SU-DHL-6 (cell line): ENCODE results near the gene BFAR.
"Not testable (repeated sequence)": the region's sequence is repeated elsewhere in the genome, so short reads cannot be mapped to it uniquely, and the experiment has no call there.

Experiments
- H2AFZ ChIP-seq: fragments of 200-600 bp; sonication (generic); 2 replicates; pipeline ENCODE4 v1.6.1; 2014; ENCODE audit warnings: low read depth, mild to moderate bottlenecking, moderate library complexity, mixed read lengths, antibody characterized with exemption, low read length; ENCODE audit not compliant: severe bottlenecking
- H3F3A ChIP-seq: fragments of 200-600 bp; shearing (Covaris generic); 2 replicates; pipeline ENCODE4 v1.6.0; 2016; ENCODE audit warnings: antibody characterized with exemption, mild to moderate bottlenecking; ENCODE audit not compliant: insufficient read depth
- H3K27ac ChIP-seq: fragments of 200-600 bp; sonication (generic); 2 replicates; pipeline ENCODE4 v1.5.1; 2016; ENCODE audit warnings: low read depth, mild to moderate bottlenecking, low read length, moderate library complexity, mixed read lengths
- H3K27me3 ChIP-seq: fragments of 200-600 bp; sonication (generic), shearing (Covaris generic); 2 replicates; pipeline ENCODE4 v1.6.0; 2014; ENCODE audit warnings: mild to moderate bottlenecking, low read length
- H3K36me3 ChIP-seq: fragments of 200-600 bp; sonication (generic); 2 replicates; pipeline ENCODE4 v1.6.1; 2014; ENCODE audit warnings: mild to moderate bottlenecking, low read length, mixed read lengths
- H3K4me2 ChIP-seq: fragments of 300-600, 200-600 bp; shearing (Covaris generic), sonication (generic); 2 replicates; pipeline ENCODE4 v1.6.0; 2014; ENCODE audit warnings: low read length, low read depth, mild to moderate bottlenecking; ENCODE audit not compliant: poor library complexity, severe bottlenecking
- H3K4me3 ChIP-seq: fragments of 200-600 bp; sonication (generic); 2 replicates; pipeline ENCODE4 v1.5.1; 2014; ENCODE audit warnings: antibody characterized with exemption, low read length, mild to moderate bottlenecking, mixed read lengths; ENCODE audit not compliant: insufficient read depth, poor library complexity, severe bottlenecking
- H3K79me2 ChIP-seq: fragments of 200-600 bp; sonication (generic); 2 replicates; pipeline ENCODE4 v1.6.1; 2014; ENCODE audit warnings: mild to moderate bottlenecking, low read length, moderate library complexity; ENCODE audit not compliant: insufficient read depth
- H3K9ac ChIP-seq: fragments of 200-600 bp; sonication (generic); 2 replicates; pipeline ENCODE4 v1.7.0; 2014; ENCODE audit warnings: mild to moderate bottlenecking, low read length
- H3K9me2 ChIP-seq: fragments of 200-600 bp; sonication (generic); replicated peaks from 2 replicates; pipeline ENCODE4 v1.6.1; 2014; ENCODE audit warnings: low read length; ENCODE audit not compliant: insufficient read depth
- H3K9me3 ChIP-seq: fragments of 200-600 bp; sonication (generic); 2 replicates; pipeline ENCODE4 v1.6.1; 2014; ENCODE audit warnings: low read length, mixed read lengths; ENCODE audit not compliant: insufficient read depth
- H4K20me1 ChIP-seq: fragments of 200-600 bp; sonication (generic); 2 replicates; pipeline ENCODE4 v1.6.1; 2014; ENCODE audit warnings: low read depth, mild to moderate bottlenecking, antibody characterized with exemption, low read length, moderate library complexity, mixed read lengths
- CTCF ChIP-seq: fragments of 200-600 bp; sonication (generic); IDR thresholded peaks from one replicate; pipeline ENCODE4 v1.5.1; 2017; ENCODE audit warnings: antibody characterized with exemption, mild to moderate bottlenecking, low read length, moderate library complexity; ENCODE audit not compliant: insufficient read depth, poor library complexity, severe bottlenecking
- EZH2phosphoT487 ChIP-seq: fragments of 200-600 bp; sonication (generic), shearing (Covaris generic); conservative IDR thresholded peaks from 2 replicates; pipeline ENCODE4 v1.6.1; 2018; ENCODE audit warnings: mild to moderate bottlenecking, antibody characterized with exemption, low read length, moderate library complexity, mixed read lengths

Gene BFAR

GRCh38 chr16:14681115-14681514, 48.4 kb downstream of the BFAR start:
- Histone ChIP-seq H3K9ac (no peak overlapping the region), H3K4me3 (no peak overlapping the region)

DNA sequence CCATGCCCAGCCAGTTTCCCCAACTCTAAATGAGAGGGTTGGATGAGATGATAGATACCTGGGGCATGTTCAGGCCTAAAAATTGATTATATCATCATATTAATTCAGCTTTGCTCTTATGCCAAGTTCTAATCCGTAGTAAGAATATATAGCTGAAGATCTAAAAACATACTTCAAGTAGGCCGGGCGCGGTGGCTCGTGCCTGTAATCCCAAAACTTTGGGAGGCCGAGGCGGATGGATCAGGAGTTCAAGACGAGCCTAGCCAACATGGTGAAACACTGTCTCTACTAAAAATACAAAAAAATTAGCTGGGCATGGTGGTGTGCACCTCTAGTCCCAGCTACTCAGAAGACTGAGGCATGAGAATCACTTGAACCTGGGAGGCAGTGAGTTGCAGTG, 49.4 kb downstream of the BFAR start:
- H3K27ac ChIP-seq: no peak overlapping the region
- no peaks in the 10 kb centered on the region for H4K20me1 ChIP-seq
- no peaks in the 10 kb centered on the region for H3K36me3 ChIP-seq
- no peak for TF ChIP-seq CTCF
- TF ChIP-seq EZH2phosphoT487: no peak
- H3K79me2 ChIP-seq: no peaks in the 10 kb centered on the region
- H3K27me3 ChIP-seq: no peaks in the 10 kb centered on the region
- no peaks in the 10 kb centered on the region for H3K9me2 ChIP-seq
- H3F3A ChIP-seq: no peaks in the 10 kb centered on the region
- no peaks in the 10 kb centered on the region for H3K9me3 ChIP-seq
- no peak overlapping the region for H3K4me3 ChIP-seq
- H3K4me2 ChIP-seq: no peak overlapping the region
- no peak overlapping the region for H2AFZ ChIP-seq
- H3K9ac ChIP-seq: no peak overlapping the region

More at GRCh38 chr16:14681115-14681514, 48.4 kb downstream of the BFAR start:
- Histone ChIP-seq H3K79me2 (no peaks in the 10 kb centered on the region), H2AFZ (no peak overlapping the region), H4K20me1 (no peaks in the 10 kb centered on the region), H3K36me3 (no peaks in the 10 kb centered on the region), H3K4me2 (no peak overlapping the region), H3K9me3 (no peaks in the 10 kb centered on the region), H3F3A (no peaks in the 10 kb centered on the region), H3K27me3 (no peaks in the 10 kb centered on the region), H3K27ac (no peak overlapping the region), H3K9me2 (no peaks in the 10 kb centered on the region)
- TF ChIP-seq CTCF: no peak
- no peak for TF ChIP-seq EZH2phosphoT487

GRCh38 chr16:14685870-14686793, 53.4 kb downstream of the BFAR start:
- not testable (repeated sequence) for H2AFZ ChIP-seq, H3K27ac ChIP-seq, H3K4me2 ChIP-seq, H4K20me1 ChIP-seq, H3K9me3 ChIP-seq, H3F3A ChIP-seq, H3K9me2 ChIP-seq, H3K79me2 ChIP-seq, H3K27me3 ChIP-seq, H3K9ac ChIP-seq, H3K4me3 ChIP-seq, H3K36me3 ChIP-seq

GRCh38 chr16:14694129-14694528, 61.4 kb downstream of the BFAR start, which contains the start of gene PLA2G10:
Gene PLA2G10, minus strand, starts transcription at chr16:14694308. Its CDS starts 79 bp downstream, at chr16:14694229.
- not testable (repeated sequence) for H3K79me2 ChIP-seq

GRCh38 chr16:14701859-14702258, 69.1 kb downstream of the BFAR start:
- not testable (repeated sequence) for H4K20me1 ChIP-seq, H3K27me3 ChIP-seq, H3K4me3 ChIP-seq, H3K79me2 ChIP-seq, H3K36me3 ChIP-seq, H3K9me2 ChIP-seq, H3K4me2 ChIP-seq, H3K9ac ChIP-seq, H2AFZ ChIP-seq, H3K9me3 ChIP-seq, H3F3A ChIP-seq, H3K27ac ChIP-seq

More at GRCh38 chr16:14694129-14694528, 61.4 kb downstream of the BFAR start, which contains the start of gene PLA2G10:
- H3K9ac ChIP-seq, H3K4me3 ChIP-seq, H3K4me2 ChIP-seq, H4K20me1 ChIP-seq, H3F3A ChIP-seq, H3K27me3 ChIP-seq, H3K9me3 ChIP-seq, H3K9me2 ChIP-seq, H2AFZ ChIP-seq, H3K36me3 ChIP-seq, H3K27ac ChIP-seq: not testable (repeated sequence)

DNA sequence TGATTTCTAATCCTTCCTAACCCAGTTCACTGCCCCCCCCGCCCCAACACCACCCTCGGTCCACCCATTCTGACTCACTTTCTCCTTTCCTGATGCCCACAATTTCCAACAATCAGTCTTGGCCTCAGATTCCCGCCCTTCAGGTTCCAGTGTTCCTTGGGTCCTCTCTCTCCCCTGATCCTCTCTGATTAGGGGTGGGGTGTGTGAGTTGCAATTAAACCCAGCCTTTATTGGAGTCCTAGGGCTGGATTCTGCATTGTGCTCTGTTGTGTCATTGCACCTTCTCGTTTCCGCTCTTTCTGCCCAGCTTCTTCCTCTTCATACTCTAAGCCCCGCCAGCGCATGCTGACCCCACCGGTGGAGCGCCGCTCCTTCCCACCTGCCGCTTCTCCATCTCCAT, 69.9 kb downstream of the BFAR start:
- not testable (repeated sequence) for H3K79me2 ChIP-seq, H3K27ac ChIP-seq

More for the DNA sequence above, 69.9 kb downstream of the BFAR start:
- H3K27me3 ChIP-seq, H3K9ac ChIP-seq, H2AFZ ChIP-seq, H4K20me1 ChIP-seq, H3K9me3 ChIP-seq, H3K4me2 ChIP-seq, H3K36me3 ChIP-seq, H3K9me2 ChIP-seq, H3F3A ChIP-seq, H3K4me3 ChIP-seq: not testable (repeated sequence)
